HG03571 (cell line): ENCODE measurements around the gene KIF21B.
"Not testable (repeated sequence)": the region's sequence is repeated elsewhere in the genome, so short reads cannot be mapped to it uniquely, and the experiment has no call there.

ENCODE experiments used
- ATAC-seq: cut with Tn5 transposase; IDR thresholded peaks from one replicate; pipeline ENCODE4 v1.9.1; 2021; ENCODE audit not compliant: unreplicated experiment

The KIF21B gene

GRCh38 chr1:200951016-200951415 is 72.5 kb downstream of the KIF21B start:
- ATAC-seq = no peak

GRCh38 chr1:200949626-200950025 is 73.9 kb downstream of the KIF21B start:
- no peak for ATAC-seq

- no peak for ATAC-seq
Measured at GRCh38 chr1:200947059-200947566, 76.4 kb downstream of the KIF21B start.

- ATAC-seq = no peak
Measured at GRCh38 chr1:200945111-200945510, 78.4 kb downstream of the KIF21B start.

GRCh38 chr1:200938955-200939354 is 84.6 kb downstream of the KIF21B start:
- ATAC-seq = no peak

GRCh38 chr1:200935286-200935962 is 88.1 kb downstream of the KIF21B start:
- ATAC-seq = not testable (repeated sequence)

GRCh38 chr1:200934676-200935245 is 88.8 kb downstream of the KIF21B start:
- ATAC-seq = no peak

- ATAC-seq = no peak
Measured at GRCh38 chr1:200931776-200932175, 91.7 kb downstream of the KIF21B start.

GRCh38 chr1:200930285-200930684 is 93.2 kb downstream of the KIF21B start:
- not testable (repeated sequence) for ATAC-seq

GRCh38 chr1:200929530-200930278 is 93.8 kb downstream of the KIF21B start:
- ATAC-seq = no peak

- no peak for ATAC-seq
Measured at GRCh38 chr1:200925831-200926230, 97.7 kb downstream of the KIF21B start.

- no peak for ATAC-seq
Measured at GRCh38 chr1:200923601-200924000, 99.9 kb downstream of the KIF21B start.

- ATAC-seq = no peak
Measured at GRCh38 chr1:200922406-200922805, 101.1 kb downstream of the KIF21B start.

- no peak for ATAC-seq
Measured at GRCh38 chr1:200921571-200922110, 101.9 kb downstream of the KIF21B start.
